GM10248 (cell line): Measurements from ENCODE around the gene POGK.

Experiments used
- CTCF ChIA-PET: fragments of 300-600 bp; sonication (Branson Sonifier 250); formaldehyde crosslinking; extraction: SDS; loops from one replicate; lab custom pipeline; 2021; ENCODE audit warnings: antibody characterized with exemption; lab: Yijun Ruan, JAX
- POLR2A ChIA-PET: fragments of 350-650 bp; sonication (Branson Sonifier 250); formaldehyde crosslinking; extraction: SDS; loops from one replicate; lab custom pipeline; 2020; ENCODE audit warnings: antibody characterized with exemption; lab: Yijun Ruan, JAX
- DNase-seq: peaks from one replicate; pipeline ENCODE4 v3.0.0; 2012; ENCODE audit errors: extremely low spot score
- TF ChIP-seq, protein P1 (sequence below): IDR thresholded peaks from 2 replicates; pipeline ENCODE4 v1.5.1; 2012; ENCODE audit warnings: mild to moderate bottlenecking, low read depth; ENCODE audit errors: extremely low read depth, missing control alignments, control extremely low read depth

The POGK gene

DNA sequence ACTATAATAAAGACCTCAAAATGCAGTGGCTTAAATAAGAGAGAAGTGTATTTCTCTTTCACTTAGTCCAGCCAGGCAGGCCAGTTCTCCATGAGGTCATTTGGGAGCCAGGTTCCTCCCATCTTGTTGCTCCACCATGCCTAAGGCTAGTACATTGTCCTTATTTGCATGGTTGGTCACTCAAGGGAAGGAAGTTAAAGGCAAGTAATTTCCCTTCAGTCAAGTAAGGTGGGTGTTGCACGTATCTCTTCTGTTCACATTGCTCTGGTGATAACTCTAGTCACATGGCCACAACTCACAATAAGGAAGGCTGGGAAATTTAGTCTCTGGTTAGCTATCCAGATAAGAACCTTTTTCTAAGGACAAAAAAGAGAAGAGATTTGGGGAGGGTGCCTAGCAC is 64.0 kb downstream of the POGK start:
- CTCF ChIA-PET: interaction anchor here (17.7 kb wide), 1 partner anchor 155 kb away, joined by 659 read pairs; no protein-coding TSS in a partner anchor
- no peak for DNase-seq
- POLR2A ChIA-PET: no interaction called here
- TF ChIP-seq, protein P1, sequence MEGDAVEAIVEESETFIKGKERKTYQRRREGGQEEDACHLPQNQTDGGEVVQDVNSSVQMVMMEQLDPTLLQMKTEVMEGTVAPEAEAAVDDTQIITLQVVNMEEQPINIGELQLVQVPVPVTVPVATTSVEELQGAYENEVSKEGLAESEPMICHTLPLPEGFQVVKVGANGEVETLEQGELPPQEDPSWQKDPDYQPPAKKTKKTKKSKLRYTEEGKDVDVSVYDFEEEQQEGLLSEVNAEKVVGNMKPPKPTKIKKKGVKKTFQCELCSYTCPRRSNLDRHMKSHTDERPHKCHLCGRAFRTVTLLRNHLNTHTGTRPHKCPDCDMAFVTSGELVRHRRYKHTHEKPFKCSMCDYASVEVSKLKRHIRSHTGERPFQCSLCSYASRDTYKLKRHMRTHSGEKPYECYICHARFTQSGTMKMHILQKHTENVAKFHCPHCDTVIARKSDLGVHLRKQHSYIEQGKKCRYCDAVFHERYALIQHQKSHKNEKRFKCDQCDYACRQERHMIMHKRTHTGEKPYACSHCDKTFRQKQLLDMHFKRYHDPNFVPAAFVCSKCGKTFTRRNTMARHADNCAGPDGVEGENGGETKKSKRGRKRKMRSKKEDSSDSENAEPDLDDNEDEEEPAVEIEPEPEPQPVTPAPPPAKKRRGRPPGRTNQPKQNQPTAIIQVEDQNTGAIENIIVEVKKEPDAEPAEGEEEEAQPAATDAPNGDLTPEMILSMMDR: no peak

DNA sequence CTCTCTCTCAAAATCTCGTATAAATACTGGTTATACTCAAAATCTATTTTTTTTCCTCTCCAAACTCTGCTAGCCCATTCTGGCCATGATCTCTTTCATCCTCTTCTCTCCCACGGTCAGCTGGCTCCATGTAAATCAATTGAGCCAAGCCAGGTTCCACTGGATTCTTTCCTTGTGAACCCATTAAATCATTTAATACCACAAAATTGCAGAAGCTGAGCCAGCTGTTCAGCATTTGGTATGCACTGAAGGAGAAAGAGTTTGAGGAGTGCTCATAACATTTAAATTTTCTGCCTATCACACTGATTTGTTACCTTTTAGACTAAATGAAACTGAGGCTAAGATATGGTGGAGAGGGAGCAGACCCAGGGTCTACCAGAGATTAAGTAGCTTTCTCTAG is 65.9 kb downstream of the POGK start:
- CTCF ChIA-PET: interaction anchor here (1.2 to 17.7 kb wide), 6 partner anchors 10 to 153 kb away, joined by 3 to 659 read pairs (median 5); no protein-coding TSS in a partner anchor
- TF ChIP-seq, protein P1: no peak
- POLR2A ChIA-PET: no interaction called here
- DNase-seq: no peak

DNA sequence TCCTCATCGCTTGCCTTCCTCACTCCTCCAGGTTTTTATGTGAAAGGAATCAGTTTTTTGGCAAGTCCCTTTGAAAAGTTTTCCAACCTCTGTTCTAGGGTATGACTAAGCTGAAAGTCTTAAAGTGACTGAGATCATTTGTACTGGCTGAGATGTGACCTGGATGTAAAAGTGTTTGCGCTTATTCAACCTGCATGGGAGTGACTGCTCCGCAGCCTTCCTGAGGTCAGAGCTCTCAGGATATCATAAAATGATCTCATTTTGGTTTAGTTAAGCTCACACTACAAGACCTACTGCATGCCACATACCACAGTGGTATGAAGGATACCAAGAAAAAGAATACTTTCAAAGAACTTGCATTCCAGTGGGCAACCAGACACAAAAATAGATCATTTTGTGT is 66.6 kb downstream of the POGK start:
- TF ChIP-seq, protein P1: no peak
- POLR2A ChIA-PET: no interaction called here
- CTCF ChIA-PET: interaction anchor here (1.1 to 17.7 kb wide), 7 partner anchors 9 to 152 kb away, joined by 3 to 659 read pairs (median 4); no protein-coding TSS in a partner anchor
- DNase-seq: no peak
